ENCODE data around the gene ATOH1. TPM values are rescaled to one million over a fixed set of nuclear protein-coding genes. Genes with fewer than 3 reads are reported as not detected.

The ATOH1 gene, protein sequence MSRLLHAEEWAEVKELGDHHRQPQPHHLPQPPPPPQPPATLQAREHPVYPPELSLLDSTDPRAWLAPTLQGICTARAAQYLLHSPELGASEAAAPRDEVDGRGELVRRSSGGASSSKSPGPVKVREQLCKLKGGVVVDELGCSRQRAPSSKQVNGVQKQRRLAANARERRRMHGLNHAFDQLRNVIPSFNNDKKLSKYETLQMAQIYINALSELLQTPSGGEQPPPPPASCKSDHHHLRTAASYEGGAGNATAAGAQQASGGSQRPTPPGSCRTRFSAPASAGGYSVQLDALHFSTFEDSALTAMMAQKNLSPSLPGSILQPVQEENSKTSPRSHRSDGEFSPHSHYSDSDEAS
- not detected in 5 replicates for total RNA-seq (2022; extraction: Qiagen RNA extraction; ENCODE audit: low read depth)

DNA sequence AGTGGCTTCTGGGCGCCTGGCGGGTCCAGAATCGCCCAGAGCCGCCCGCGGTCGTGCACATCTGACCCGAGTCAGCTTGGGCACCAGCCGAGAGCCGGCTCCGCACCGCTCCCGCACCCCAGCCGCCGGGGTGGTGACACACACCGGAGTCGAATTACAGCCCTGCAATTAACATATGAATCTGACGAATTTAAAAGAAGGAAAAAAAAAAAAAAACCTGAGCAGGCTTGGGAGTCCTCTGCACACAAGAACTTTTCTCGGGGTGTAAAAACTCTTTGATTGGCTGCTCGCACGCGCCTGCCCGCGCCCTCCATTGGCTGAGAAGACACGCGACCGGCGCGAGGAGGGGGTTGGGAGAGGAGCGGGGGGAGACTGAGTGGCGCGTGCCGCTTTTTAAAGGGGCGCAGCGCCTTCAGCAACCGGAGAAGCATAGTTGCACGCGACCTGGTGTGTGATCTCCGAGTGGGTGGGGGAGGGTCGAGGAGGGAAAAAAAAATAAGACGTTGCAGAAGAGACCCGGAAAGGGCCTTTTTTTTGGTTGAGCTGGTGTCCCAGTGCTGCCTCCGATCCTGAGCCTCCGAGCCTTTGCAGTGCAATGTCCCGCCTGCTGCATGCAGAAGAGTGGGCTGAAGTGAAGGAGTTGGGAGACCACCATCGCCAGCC is at the start of gene ATOH1:
TSS of gene ATOH1 (plus strand) at position 422 of the 663 bp plus-strand sequence. CDS start at position 596, 174 bp downstream.

All from A549 treated with RU486 at 1 μM for 4 hours (cell line).